WTC11 (cell line): ENCODE results near the gene C6orf47.

Experiments
- ATF6 ChIP-seq: sonication (generic); formaldehyde crosslinking; IDR thresholded peaks from 2 replicates; pipeline ENCODE4 v1.8.1; 2023; ENCODE audit warnings: mild to moderate bottlenecking, missing genetic modification reagents
- ELF4 ChIP-seq: sonication (generic); formaldehyde crosslinking; IDR thresholded peaks from 2 replicates; pipeline ENCODE4 v1.8.1; 2022; ENCODE audit warnings: low read depth, mild to moderate bottlenecking, moderate library complexity, missing genetic modification reagents
- FOXJ3 ChIP-seq: sonication (generic); formaldehyde crosslinking; IDR thresholded peaks from 2 replicates; pipeline ENCODE4 v1.9.0; 2021; ENCODE audit warnings: missing genetic modification reagents, mild to moderate bottlenecking, borderline replicate concordance
- MLX ChIP-seq: sonication (generic); formaldehyde crosslinking; IDR thresholded peaks from 2 replicates; pipeline ENCODE4 v1.8.1; 2023; ENCODE audit warnings: mild to moderate bottlenecking, missing genetic modification reagents, moderate library complexity
- MXD4 ChIP-seq: fragments of 250-450 bp; sonication (Bioruptor Pico); IDR thresholded peaks from 2 replicates; pipeline ENCODE4 v1.8.0; 2021; ENCODE audit warnings: mild to moderate bottlenecking, moderate library complexity, borderline replicate concordance
- MYBL2 ChIP-seq: sonication (generic); formaldehyde crosslinking; IDR thresholded peaks from 2 replicates; pipeline ENCODE4 v1.8.1; 2023; ENCODE audit warnings: mild to moderate bottlenecking, moderate library complexity, missing genetic modification reagents
- NFATC4 ChIP-seq: fragments of 250-450 bp; sonication (Bioruptor Pico); IDR thresholded peaks from 2 replicates; pipeline ENCODE4 v1.9.0; 2021; ENCODE audit warnings: mild to moderate bottlenecking
- NR1H2 ChIP-seq: sonication (generic); formaldehyde crosslinking; IDR thresholded peaks from 2 replicates; pipeline ENCODE4 v1.9.0; 2021; ENCODE audit warnings: mild to moderate bottlenecking, moderate library complexity, missing genetic modification reagents
- TF ChIP-seq, protein P1 (sequence below): sonication (generic); formaldehyde crosslinking; IDR thresholded peaks from 2 replicates; pipeline ENCODE4 v1.8.1; 2023; ENCODE audit warnings: mild to moderate bottlenecking, missing genetic modification reagents, moderate library complexity
- TF ChIP-seq, protein P2 (sequence below): fragments of 200-600 bp; IDR thresholded peaks from 2 replicates; pipeline ENCODE4 v1.8.0; 2022; ENCODE audit warnings: antibody characterized with exemption

GRCh38 chr6:31661262-31662123 is 915 bp upstream of the C6orf47 start:
- TF ChIP-seq, protein P1, sequence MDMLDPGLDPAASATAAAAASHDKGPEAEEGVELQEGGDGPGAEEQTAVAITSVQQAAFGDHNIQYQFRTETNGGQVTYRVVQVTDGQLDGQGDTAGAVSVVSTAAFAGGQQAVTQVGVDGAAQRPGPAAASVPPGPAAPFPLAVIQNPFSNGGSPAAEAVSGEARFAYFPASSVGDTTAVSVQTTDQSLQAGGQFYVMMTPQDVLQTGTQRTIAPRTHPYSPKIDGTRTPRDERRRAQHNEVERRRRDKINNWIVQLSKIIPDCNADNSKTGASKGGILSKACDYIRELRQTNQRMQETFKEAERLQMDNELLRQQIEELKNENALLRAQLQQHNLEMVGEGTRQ = no peak
- no peak for TF ChIP-seq FOXJ3 (CRISPR knock-in tag)
- TF ChIP-seq MXD4 = no peak
- no peak for TF ChIP-seq MLX (CRISPR knock-in tag)
- TF ChIP-seq, protein P2, sequence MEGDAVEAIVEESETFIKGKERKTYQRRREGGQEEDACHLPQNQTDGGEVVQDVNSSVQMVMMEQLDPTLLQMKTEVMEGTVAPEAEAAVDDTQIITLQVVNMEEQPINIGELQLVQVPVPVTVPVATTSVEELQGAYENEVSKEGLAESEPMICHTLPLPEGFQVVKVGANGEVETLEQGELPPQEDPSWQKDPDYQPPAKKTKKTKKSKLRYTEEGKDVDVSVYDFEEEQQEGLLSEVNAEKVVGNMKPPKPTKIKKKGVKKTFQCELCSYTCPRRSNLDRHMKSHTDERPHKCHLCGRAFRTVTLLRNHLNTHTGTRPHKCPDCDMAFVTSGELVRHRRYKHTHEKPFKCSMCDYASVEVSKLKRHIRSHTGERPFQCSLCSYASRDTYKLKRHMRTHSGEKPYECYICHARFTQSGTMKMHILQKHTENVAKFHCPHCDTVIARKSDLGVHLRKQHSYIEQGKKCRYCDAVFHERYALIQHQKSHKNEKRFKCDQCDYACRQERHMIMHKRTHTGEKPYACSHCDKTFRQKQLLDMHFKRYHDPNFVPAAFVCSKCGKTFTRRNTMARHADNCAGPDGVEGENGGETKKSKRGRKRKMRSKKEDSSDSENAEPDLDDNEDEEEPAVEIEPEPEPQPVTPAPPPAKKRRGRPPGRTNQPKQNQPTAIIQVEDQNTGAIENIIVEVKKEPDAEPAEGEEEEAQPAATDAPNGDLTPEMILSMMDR = no peak
- TF ChIP-seq NFATC4 (CRISPR knock-in tag) = no peak
- TF ChIP-seq NR1H2 = no peak
- TF ChIP-seq MYBL2 (CRISPR knock-in tag) = no peak
- TF ChIP-seq ELF4 (CRISPR knock-in tag) = no peak
- no peak for TF ChIP-seq ATF6
